GM23338 (cell line): ENCODE data around the gene TBC1D14. TPM values are rescaled to one million over a fixed set of nuclear protein-coding genes. Genes with fewer than 3 reads are reported as not detected.
"Not testable (repeated sequence)": the region's sequence is repeated elsewhere in the genome, so short reads cannot be mapped to it uniquely, and the experiment has no call there.

Experiments used
- ATAC-seq: fragments of 200-7000 bp; cut with Tn5 transposase; 3 replicates; pipeline ENCODE4 v1.9.1; 2020
- DNase-seq: peaks from one replicate; pipeline ENCODE4 v3.0.0-alpha.2; 2015; ENCODE audit warnings: low spot score
- H2AFZ ChIP-seq: fragments of 200-600 bp; sonication (generic); 2 replicates; pipeline ENCODE4 v1.8.0; 2016; ENCODE audit warnings: antibody characterized with exemption, mild to moderate bottlenecking, moderate library complexity
- H3F3A ChIP-seq: fragments of 200-600 bp; sonication (generic); replicated peaks from 2 replicates; pipeline ENCODE4 v1.8.0; 2017; ENCODE audit warnings: antibody characterized with exemption, mixed run types, low read depth
- H3K27ac ChIP-seq: fragments of 200-600 bp; sonication (generic); 2 replicates; pipeline ENCODE4 v1.6.1; 2016; ENCODE audit warnings: low read depth
- H3K27me3 ChIP-seq: fragments of 200-600 bp; sonication (generic); 2 replicates; pipeline ENCODE4 v1.8.0; 2016; ENCODE audit warnings: mild to moderate bottlenecking, mixed run types, moderate library complexity; ENCODE audit not compliant: insufficient read depth
- H3K36me3 ChIP-seq: fragments of 200-600 bp; sonication (generic); 2 replicates; pipeline ENCODE4 v1.8.0; 2016; ENCODE audit warnings: mild to moderate bottlenecking; ENCODE audit not compliant: insufficient read depth
- H3K4me1 ChIP-seq: fragments of 200-600 bp; sonication (generic); 2 replicates; pipeline ENCODE4 v1.8.0; 2016; ENCODE audit warnings: mild to moderate bottlenecking, moderate library complexity; ENCODE audit not compliant: insufficient read depth
- H3K4me2 ChIP-seq: fragments of 200-600 bp; sonication (generic); 2 replicates; pipeline ENCODE4 v1.7.1; 2017; ENCODE audit warnings: mixed run types
- H3K4me3 ChIP-seq: fragments of 200-600 bp; sonication (generic); 2 replicates; pipeline ENCODE4 v1.6.1; 2016; ENCODE audit warnings: mixed run types
- H3K79me2 ChIP-seq: fragments of 200-600 bp; sonication (generic); replicated peaks from 2 replicates; pipeline ENCODE4 v1.8.0; 2017; ENCODE audit warnings: mild to moderate bottlenecking; ENCODE audit not compliant: insufficient read depth
- H3K9me2 ChIP-seq: fragments of 200-600 bp; sonication (generic); 2 replicates; pipeline ENCODE4 v1.8.0; 2017; ENCODE audit not compliant: insufficient read depth
- H4K20me1 ChIP-seq: fragments of 200-600 bp; sonication (generic); replicated peaks from 2 replicates; pipeline ENCODE4 v1.8.0; 2017; ENCODE audit warnings: mild to moderate bottlenecking; ENCODE audit not compliant: insufficient read depth
- H3K27ac Mint-ChIP-seq: 2 replicates; pipeline ENCODE4 v1.8.0; 2020; ENCODE audit warnings: inconsistent platforms, mild to moderate bottlenecking, moderate library complexity, mixed read lengths
- H3K27me3 Mint-ChIP-seq: 3 replicates; pipeline ENCODE4 v1.8.0; 2022; ENCODE audit warnings: low read depth, mild to moderate bottlenecking, moderate library complexity, mixed read lengths, inconsistent platforms; ENCODE audit not compliant: insufficient read depth, poor library complexity
- H3K36me3 Mint-ChIP-seq: 3 replicates; pipeline ENCODE4 v1.8.0; 2021; ENCODE audit warnings: low read depth, mild to moderate bottlenecking, inconsistent platforms, moderate library complexity, mixed read lengths
- H3K4me1 Mint-ChIP-seq: 3 replicates; pipeline ENCODE4 v1.8.0; 2020; ENCODE audit warnings: mild to moderate bottlenecking, inconsistent platforms, mixed read lengths
- H3K4me3 Mint-ChIP-seq: 3 replicates; pipeline ENCODE4 v1.8.0; 2021; ENCODE audit warnings: moderate library complexity, mild to moderate bottlenecking, inconsistent platforms, mixed read lengths
- H3K9me3 Mint-ChIP-seq: 3 replicates; pipeline ENCODE4 v1.8.0; 2020; ENCODE audit warnings: moderate library complexity, mild to moderate bottlenecking, inconsistent platforms, mixed read lengths
- CREB1 ChIP-seq: fragments of 250-450 bp; sonication (Bioruptor Pico); IDR thresholded peaks from 2 replicates; pipeline ENCODE4 v1.5.0; 2020; ENCODE audit warnings: low read depth, mild to moderate bottlenecking, moderate library complexity
- EZH2 ChIP-seq: fragments of 200-600 bp; sonication (generic); IDR thresholded peaks from one replicate; pipeline ENCODE4 v1.8.0; 2017; ENCODE audit warnings: antibody characterized with exemption, mild to moderate bottlenecking, low read depth; ENCODE audit not compliant: unreplicated experiment
- EZH2phosphoT487 ChIP-seq: fragments of 200-600 bp; sonication (generic); IDR thresholded peaks from one replicate; pipeline ENCODE4 v1.8.1; 2018; ENCODE audit warnings: antibody characterized with exemption; ENCODE audit not compliant: unreplicated experiment
- JUNB ChIP-seq: IDR thresholded peaks from one replicate; pipeline ENCODE4 v1.6.1; 2016; ENCODE audit warnings: antibody characterized with exemption; ENCODE audit not compliant: unreplicated experiment
- NANOG ChIP-seq: IDR thresholded peaks from 2 replicates; pipeline ENCODE4 v1.6.1; 2016; ENCODE audit warnings: antibody characterized with exemption, borderline replicate concordance
- POLR2AphosphoS5 ChIP-seq: IDR thresholded peaks from 2 replicates; pipeline ENCODE4 v1.6.1; 2016; ENCODE audit warnings: antibody characterized with exemption, low read depth
- ZNF331 ChIP-seq: fragments of 250-450 bp; sonication (Bioruptor Pico); IDR thresholded peaks from 2 replicates; pipeline ENCODE4 v1.5.0; 2020; ENCODE audit warnings: low read depth, mild to moderate bottlenecking, moderate library complexity
- ZNF462 ChIP-seq: fragments of 250-450 bp; sonication (Bioruptor Pico); IDR thresholded peaks from 2 replicates; pipeline ENCODE4 v1.5.0; 2020; ENCODE audit warnings: mild to moderate bottlenecking, moderate library complexity
- polyA plus RNA-seq: library from polyadenylated mRNA; unstranded; fragments of >200 nt; fragmentation: Nextera tagmentation; extraction: Ambion mirVana; gene quantifications from 2 replicates; pipeline ENCODE4 v1.2.1, GENCODE V29; 2016
- total RNA-seq: library from RNA; depleted of rRNA; stranded (reverse); fragments of >200 nt; shearing (Covaris generic); gene quantifications from 2 replicates; pipeline ENCODE4 v1.2.3, GENCODE V29; 2014
- TF ChIP-seq, protein P1 (sequence below), 2 experiments: fragments of 200-600 bp in 1 of 2; sonication (generic) in 1 of 2; conservative IDR thresholded peaks; 2 replicates each; pipeline versions ENCODE4 v1.5.1 to v1.6.1; 2016 to 2017; ENCODE audit warnings: antibody characterized with exemption in 2 of 2, low read depth in 2 of 2, mild to moderate bottlenecking in 2 of 2, moderate library complexity in 1 of 2
- TF ChIP-seq, protein P2 (sequence below): IDR thresholded peaks from 2 replicates; pipeline ENCODE4 v1.6.1; 2016; ENCODE audit warnings: antibody characterized with exemption

Gene TBC1D14
- total and polyA plus RNA-seq, 2 experiments from 2014 or later, result 18.2 to 59.7 TPM

- TF ChIP-seq ZNF462 (CRISPR knock-in tag) (no peak), ZNF331 (CRISPR knock-in tag) (no peak), CREB1 (no peak), JUNB (no peak), EZH2 (no peak), NANOG (no peak), POLR2AphosphoS5 (no peak), EZH2phosphoT487 (no peak)
- TF ChIP-seq, protein P1, sequence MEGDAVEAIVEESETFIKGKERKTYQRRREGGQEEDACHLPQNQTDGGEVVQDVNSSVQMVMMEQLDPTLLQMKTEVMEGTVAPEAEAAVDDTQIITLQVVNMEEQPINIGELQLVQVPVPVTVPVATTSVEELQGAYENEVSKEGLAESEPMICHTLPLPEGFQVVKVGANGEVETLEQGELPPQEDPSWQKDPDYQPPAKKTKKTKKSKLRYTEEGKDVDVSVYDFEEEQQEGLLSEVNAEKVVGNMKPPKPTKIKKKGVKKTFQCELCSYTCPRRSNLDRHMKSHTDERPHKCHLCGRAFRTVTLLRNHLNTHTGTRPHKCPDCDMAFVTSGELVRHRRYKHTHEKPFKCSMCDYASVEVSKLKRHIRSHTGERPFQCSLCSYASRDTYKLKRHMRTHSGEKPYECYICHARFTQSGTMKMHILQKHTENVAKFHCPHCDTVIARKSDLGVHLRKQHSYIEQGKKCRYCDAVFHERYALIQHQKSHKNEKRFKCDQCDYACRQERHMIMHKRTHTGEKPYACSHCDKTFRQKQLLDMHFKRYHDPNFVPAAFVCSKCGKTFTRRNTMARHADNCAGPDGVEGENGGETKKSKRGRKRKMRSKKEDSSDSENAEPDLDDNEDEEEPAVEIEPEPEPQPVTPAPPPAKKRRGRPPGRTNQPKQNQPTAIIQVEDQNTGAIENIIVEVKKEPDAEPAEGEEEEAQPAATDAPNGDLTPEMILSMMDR (conservative IDR thresholded peaks at IDR 0.05; ENCODE audit: low read depth in 2 of 2), result no peak
- TF ChIP-seq, protein P2, sequence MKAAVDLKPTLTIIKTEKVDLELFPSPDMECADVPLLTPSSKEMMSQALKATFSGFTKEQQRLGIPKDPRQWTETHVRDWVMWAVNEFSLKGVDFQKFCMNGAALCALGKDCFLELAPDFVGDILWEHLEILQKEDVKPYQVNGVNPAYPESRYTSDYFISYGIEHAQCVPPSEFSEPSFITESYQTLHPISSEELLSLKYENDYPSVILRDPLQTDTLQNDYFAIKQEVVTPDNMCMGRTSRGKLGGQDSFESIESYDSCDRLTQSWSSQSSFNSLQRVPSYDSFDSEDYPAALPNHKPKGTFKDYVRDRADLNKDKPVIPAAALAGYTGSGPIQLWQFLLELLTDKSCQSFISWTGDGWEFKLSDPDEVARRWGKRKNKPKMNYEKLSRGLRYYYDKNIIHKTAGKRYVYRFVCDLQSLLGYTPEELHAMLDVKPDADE, result no peak
Measured at GRCh38 chr4:6910960-6911874, 1.6 kb downstream of the TBC1D14 start (continued).

DNA sequence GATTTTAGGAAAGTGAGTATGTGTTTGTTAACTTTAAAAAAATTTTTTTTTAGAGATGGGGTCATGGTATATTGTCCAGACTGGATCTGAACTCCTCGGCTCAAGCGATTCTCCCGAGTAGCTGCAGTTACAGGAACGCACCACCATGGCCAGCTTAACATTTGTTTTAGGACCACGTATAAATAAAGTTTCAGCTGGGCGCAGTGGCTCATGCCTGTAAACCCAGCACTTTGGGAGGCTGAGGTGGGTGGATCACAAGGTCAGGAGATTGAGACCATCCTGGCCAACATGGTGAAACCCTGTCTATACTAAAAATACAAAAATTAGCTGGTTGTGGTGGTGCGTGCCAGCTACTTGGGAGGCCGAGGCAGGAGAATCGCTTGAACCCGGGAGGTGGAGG is 2.3 kb downstream of the TBC1D14 start:
- not testable (repeated sequence) for ATAC-seq, H3K27ac Mint-ChIP-seq, H2AFZ ChIP-seq, H3K36me3 ChIP-seq, H3K9me2 ChIP-seq, DNase-seq, H3K36me3 Mint-ChIP-seq, H3K4me3 Mint-ChIP-seq, H3K4me2 ChIP-seq, H3F3A ChIP-seq, H3K4me3 ChIP-seq, H4K20me1 ChIP-seq, H3K27ac ChIP-seq, H3K9me3 Mint-ChIP-seq
- peaks cover 12% of the 10 kb centered on the region for H3K27me3 ChIP-seq
- H3K27me3 Mint-ChIP-seq, result peaks cover 34% of the 10 kb centered on the region
- peaks cover 11% of the 10 kb centered on the region for H3K4me1 ChIP-seq
- peaks cover 37% of the 10 kb centered on the region for H3K4me1 Mint-ChIP-seq
- H3K79me2 ChIP-seq, result peaks cover 37% of the 10 kb centered on the region
